NCI-H2227 (cell line): ENCODE measurements around the gene WDR5B.
"Not testable (repeated sequence)": the region's sequence is repeated elsewhere in the genome, so short reads cannot be mapped to it uniquely, and the experiment has no call there.

Experiments
- DNase-seq: peaks from one replicate; lab custom pipeline; 2025; ENCODE audit not compliant: unreplicated experiment; lab: John Stamatoyannopoulos, UW

WDR5B gene

DNA sequence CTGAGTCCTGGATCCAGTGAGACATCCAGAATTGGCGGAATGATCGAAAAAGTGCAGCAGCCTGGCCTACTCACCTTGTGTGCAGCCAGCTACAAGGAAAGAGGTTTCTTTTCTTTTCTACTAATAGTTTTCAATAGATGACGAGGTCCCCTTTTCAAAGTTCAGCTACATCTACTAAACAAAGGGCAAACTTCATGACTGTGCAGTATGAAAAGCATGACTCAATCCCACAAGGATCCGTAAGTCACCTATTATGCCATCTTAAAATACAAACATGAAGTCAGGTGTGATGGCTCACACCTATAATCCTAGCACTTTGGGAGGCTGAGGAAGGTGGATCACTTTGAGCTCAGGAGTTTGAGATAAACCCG is 49.5 kb downstream of the WDR5B start:
- no peak for DNase-seq

DNA sequence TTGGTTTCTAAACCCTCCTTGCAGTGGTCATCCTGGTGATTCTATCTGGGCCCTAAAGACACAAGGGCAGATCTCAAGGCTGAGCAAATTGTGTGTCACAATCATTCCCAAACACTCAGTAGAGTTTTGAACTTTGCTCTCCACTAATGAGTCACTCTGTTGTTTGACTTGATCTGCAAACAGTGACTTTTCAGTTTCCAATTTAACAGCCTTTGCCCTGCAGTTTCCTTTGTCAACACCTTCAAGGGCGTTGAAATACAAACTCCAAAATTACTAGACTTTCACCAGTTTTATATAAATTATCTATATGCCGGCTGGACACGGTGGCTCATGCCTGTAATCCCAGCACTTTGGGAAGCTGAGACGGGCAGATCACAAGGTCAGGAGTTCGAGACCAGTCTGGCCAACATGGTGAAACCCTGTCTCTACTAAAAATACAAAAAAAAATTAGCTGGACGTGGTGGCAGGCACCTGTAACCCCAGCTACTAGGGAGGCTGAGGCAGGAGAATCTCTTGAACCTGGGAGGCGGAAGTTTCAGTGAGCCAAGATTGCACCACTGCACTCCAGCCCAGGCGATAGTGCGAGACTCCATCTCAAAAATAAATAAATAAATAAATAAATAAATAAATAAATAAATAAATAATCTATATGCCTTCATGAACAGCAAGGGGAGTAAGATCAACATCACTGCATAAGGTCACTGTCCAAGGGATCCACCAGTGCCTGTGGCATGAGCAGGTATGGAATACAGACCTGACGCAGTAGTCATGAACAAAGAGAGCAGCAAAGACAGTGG is 50.1 kb downstream of the WDR5B start:
- DNase-seq: not testable (repeated sequence)

DNA sequence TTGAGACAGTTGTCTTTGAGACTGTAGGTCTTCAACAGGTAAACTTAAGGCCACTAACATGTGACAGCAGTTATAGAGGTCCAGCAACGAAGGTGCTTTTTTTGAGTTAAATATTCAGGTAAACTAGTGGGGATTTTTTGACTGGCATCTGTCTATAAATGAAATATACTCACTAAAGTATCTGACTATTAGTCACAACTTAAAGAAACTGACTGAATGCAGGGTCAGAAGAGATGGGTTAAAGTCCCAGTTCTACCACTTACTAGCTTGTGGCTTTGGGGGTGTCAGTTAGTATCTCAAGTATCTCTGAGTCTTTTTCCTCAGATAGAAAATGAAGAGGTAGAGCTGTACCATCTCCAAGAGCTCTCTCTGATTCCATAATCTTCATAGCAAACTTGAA is 50.8 kb downstream of the WDR5B start:
- DNase-seq: no peak

DNA sequence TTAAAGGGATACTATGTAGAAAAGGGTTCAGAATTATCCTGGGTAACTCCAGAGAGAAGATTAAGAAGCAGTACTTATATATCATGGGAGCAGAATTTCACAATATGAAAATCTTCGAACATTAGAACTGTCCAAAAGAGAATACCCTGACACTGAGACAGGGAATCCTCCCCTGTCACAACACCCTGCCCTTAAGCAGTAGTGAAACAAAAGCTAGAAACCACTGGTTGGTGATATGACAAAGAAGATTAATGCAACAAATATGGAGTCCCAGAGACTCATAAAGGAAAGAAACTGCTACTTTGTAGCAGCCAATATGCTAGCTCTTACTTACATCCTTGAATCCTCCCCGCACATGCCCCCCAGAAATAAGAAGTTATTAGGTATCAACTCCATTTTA is 51.4 kb downstream of the WDR5B start:
- no peak for DNase-seq
